Karpas-422 (cell line): ENCODE measurements around the gene P3H2. TPM values are rescaled to one million over a fixed set of nuclear protein-coding genes. Genes with fewer than 3 reads are reported as not detected.
"Not testable (repeated sequence)": the region's sequence is repeated elsewhere in the genome, so short reads cannot be mapped to it uniquely, and the experiment has no call there.

Source experiments
- DNase-seq: peaks from one replicate; pipeline ENCODE4 v3.0.0-alpha.2; 2015
- H2AFZ ChIP-seq: fragments of 200-600 bp; sonication (generic); 2 replicates; pipeline ENCODE4 v1.6.1; 2014; ENCODE audit warnings: antibody characterized with exemption, low read length, mixed read lengths
- H3K27ac ChIP-seq: fragments of 200-600 bp; sonication (generic); 2 replicates; pipeline ENCODE4 v1.5.1; 2014; ENCODE audit warnings: mild to moderate bottlenecking, low read length, moderate library complexity
- H3K27me3 ChIP-seq: fragments of 200-600 bp; sonication (generic); 2 replicates; pipeline ENCODE4 v1.6.1; 2014; ENCODE audit warnings: low read length, mixed read lengths
- H3K36me3 ChIP-seq: fragments of 200-600 bp; sonication (generic); 2 replicates; pipeline ENCODE4 v1.6.1; 2014; ENCODE audit warnings: low read length, mixed read lengths; ENCODE audit not compliant: insufficient read depth
- H3K4me1 ChIP-seq: fragments of 200-600 bp; sonication (generic); 2 replicates; pipeline ENCODE4 v1.6.1; 2014; ENCODE audit warnings: mild to moderate bottlenecking, low read length, mixed read lengths
- H3K4me2 ChIP-seq: fragments of 200-600 bp; sonication (generic); 2 replicates; pipeline ENCODE4 v1.6.1; 2014; ENCODE audit warnings: low read length, low read depth, mild to moderate bottlenecking; ENCODE audit not compliant: poor library complexity, severe bottlenecking
- H3K4me3 ChIP-seq: fragments of 200-600 bp; sonication (generic); 2 replicates; pipeline ENCODE4 v1.5.1; 2014; ENCODE audit warnings: mild to moderate bottlenecking, antibody characterized with exemption, low read length, mixed read lengths
- H3K79me2 ChIP-seq: fragments of 200-600 bp; sonication (generic); 2 replicates; pipeline ENCODE4 v1.6.1; 2014; ENCODE audit warnings: mild to moderate bottlenecking, low read length, mixed read lengths
- H3K9ac ChIP-seq: fragments of 200-600 bp; sonication (generic); 2 replicates; pipeline ENCODE4 v1.6.0; 2014; ENCODE audit warnings: low read length
- H3K9me2 ChIP-seq: fragments of 200-600 bp; sonication (generic), shearing (Covaris generic); replicated peaks from 2 replicates; pipeline ENCODE4 v1.6.0; 2014; ENCODE audit warnings: mild to moderate bottlenecking, low read length, moderate library complexity; ENCODE audit not compliant: insufficient read depth
- H3K9me3 ChIP-seq: fragments of 300-700, 200-600 bp; sonication (generic); 2 replicates; pipeline ENCODE4 v1.6.1; 2014; ENCODE audit warnings: low read length, mixed read lengths
- H4K20me1 ChIP-seq: fragments of 200-600 bp; sonication (generic); 2 replicates; pipeline ENCODE4 v1.6.1; 2014; ENCODE audit warnings: mild to moderate bottlenecking, antibody characterized with exemption, low read length, low read depth; ENCODE audit not compliant: insufficient read depth
- total RNA-seq: library from RNA; depleted of rRNA; stranded (reverse); fragments of >200 nt; shearing (Covaris generic); gene quantifications from 2 replicates; pipeline ENCODE4 v1.2.3, GENCODE V29; 2014; ENCODE audit warnings: low replicate concordance

The P3H2 gene
- total RNA-seq, 1 experiment from 2014 or later, result not detected

DNA sequence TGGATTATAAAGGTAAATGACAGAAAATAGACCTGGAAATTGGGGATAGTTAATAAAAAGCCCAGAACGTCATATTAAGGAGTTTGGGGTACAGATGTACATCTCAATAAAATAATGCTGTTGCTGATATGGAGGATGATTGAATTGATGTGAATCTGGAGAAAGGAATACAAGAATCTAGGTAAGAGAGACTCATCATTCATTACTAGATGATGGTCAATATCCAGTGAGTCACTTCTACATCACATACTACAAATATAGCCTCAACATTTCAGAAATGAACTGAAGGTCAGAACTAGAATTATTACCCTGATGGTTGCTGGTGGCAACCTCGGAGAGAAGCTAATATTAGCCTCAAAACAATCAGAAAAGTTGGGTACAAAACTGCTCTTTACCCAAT is 37.6 kb upstream of the P3H2 start:
- Histone ChIP-seq H3K9me3 (no peaks in the 10 kb centered on the region), H3K79me2 (no peaks in the 10 kb centered on the region), H3K9me2 (no peaks in the 10 kb centered on the region; the same call in 1 of the 2 replicates), H3K4me3 (no peak overlapping the region), H3K4me2 (no peak overlapping the region), H3K27ac (no peak overlapping the region), H3K9ac (no peak overlapping the region), H3K27me3 (no peaks in the 10 kb centered on the region), H4K20me1 (no peaks in the 10 kb centered on the region), H3K4me1 (no peaks in the 10 kb centered on the region), H2AFZ (no peak overlapping the region), H3K36me3 (no peaks in the 10 kb centered on the region)
- no peak for DNase-seq

DNA sequence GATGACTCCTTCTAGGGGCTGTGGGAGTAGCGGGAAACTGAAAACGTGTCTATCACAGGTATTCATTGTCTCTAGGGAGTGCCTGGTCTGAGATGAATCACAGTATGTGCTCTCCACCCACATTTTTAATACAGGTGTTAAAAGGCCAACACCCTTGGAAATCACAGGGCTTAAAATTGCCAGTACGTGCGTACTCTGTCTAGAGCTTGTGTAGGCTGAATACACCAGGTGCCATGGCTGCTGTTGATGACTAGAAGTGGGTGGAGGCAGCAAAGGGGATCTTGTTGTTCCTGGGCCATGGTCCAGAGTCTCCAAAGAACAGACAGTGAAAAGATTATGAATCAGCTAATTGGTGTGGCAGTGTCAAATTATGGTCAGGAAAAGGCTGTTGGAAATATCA is 35.1 kb upstream of the P3H2 start:
- no peak overlapping the region for H3K4me2 ChIP-seq
- H2AFZ ChIP-seq, result no peak overlapping the region
- no peaks in the 10 kb centered on the region for H3K79me2 ChIP-seq
- no peaks in the 10 kb centered on the region for H3K9me3 ChIP-seq
- no peaks in the 10 kb centered on the region for H4K20me1 ChIP-seq
- H3K4me1 ChIP-seq, result no peaks in the 10 kb centered on the region
- DNase-seq, result peak; percentile 35
- H3K27ac ChIP-seq, result no peak overlapping the region
- no peak overlapping the region for H3K4me3 ChIP-seq
- no peaks in the 10 kb centered on the region for H3K27me3 ChIP-seq
- no peak overlapping the region for H3K9ac ChIP-seq
- no peaks in the 10 kb centered on the region; the same call in 1 of the 2 replicates for H3K9me2 ChIP-seq
- H3K36me3 ChIP-seq, result no peaks in the 10 kb centered on the region

DNA sequence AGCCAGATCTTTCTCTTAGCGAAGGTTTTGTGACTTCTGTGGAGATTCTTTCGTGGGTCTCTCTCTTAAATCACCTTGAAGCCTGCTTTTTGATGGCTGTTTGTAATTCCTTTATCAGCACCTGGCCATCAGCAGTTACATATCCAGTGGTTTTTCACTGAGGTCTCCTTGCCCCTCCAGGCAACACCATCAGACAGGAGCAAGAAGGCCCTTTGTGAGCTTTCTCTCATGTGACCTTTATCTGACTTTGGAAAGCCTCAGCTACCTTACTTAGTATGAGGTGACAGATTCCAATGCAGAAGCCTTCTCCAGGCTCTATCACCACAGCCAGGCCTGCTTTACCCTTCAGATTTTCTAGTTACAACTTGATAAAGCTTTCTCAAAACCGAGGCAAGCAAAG is 30.0 kb upstream of the P3H2 start:
- H3K27me3 ChIP-seq, result no peaks in the 10 kb centered on the region
- H3K9me3 ChIP-seq, result no peaks in the 10 kb centered on the region
- H4K20me1 ChIP-seq, result no peaks in the 10 kb centered on the region
- no peak overlapping the region for H2AFZ ChIP-seq
- H3K9ac ChIP-seq, result no peak overlapping the region
- DNase-seq, result no peak
- no peak overlapping the region for H3K4me3 ChIP-seq
- no peaks in the 10 kb centered on the region for H3K9me2 ChIP-seq
- no peak overlapping the region for H3K4me2 ChIP-seq
- H3K4me1 ChIP-seq, result no peaks in the 10 kb centered on the region
- H3K79me2 ChIP-seq, result no peaks in the 10 kb centered on the region
- H3K36me3 ChIP-seq, result no peaks in the 10 kb centered on the region
- H3K27ac ChIP-seq, result no peak overlapping the region

DNA sequence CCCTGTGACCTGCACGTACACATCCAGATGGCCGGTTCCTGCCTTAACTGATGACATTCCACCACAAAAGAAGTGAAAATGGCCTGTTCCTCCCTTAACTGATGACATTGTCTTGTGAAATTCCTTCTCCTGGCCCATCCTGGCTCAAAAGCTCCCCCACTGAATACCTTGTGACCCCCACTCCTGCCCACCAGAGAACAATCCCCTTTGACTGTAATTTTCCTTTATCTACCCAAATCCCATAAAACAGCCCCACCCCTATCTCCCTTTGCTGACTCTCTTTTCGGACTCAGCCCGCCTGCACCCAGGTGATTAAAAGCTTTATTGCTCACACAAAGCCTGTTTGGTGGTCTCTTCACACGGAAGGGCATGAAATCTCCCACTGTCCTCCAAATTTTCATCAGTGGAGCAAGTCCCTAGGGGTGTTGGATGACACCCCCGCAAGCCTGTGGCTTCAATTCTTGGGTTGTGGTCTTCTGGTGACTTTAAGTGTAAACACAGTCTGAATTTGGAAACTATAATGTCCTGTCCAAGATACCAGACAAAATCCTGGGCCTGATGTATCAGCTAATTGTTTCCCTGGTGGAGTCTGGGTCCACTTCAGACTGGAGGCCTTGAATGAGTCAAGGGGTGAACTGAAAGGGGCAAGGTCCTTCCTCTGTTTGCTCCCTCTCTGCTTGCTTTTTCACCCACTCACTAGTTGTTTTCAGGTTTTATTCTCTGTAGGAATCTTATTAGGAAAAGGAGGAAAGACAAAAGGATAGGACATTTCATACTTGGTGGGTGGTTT is 29.3 kb upstream of the P3H2 start:
- not testable (repeated sequence) for H4K20me1 ChIP-seq, H3K4me1 ChIP-seq, H3K79me2 ChIP-seq, DNase-seq, H3K9me3 ChIP-seq, H3K36me3 ChIP-seq, H3K9ac ChIP-seq, H3K4me2 ChIP-seq, H3K4me3 ChIP-seq, H2AFZ ChIP-seq, H3K27ac ChIP-seq, H3K27me3 ChIP-seq, H3K9me2 ChIP-seq

DNA sequence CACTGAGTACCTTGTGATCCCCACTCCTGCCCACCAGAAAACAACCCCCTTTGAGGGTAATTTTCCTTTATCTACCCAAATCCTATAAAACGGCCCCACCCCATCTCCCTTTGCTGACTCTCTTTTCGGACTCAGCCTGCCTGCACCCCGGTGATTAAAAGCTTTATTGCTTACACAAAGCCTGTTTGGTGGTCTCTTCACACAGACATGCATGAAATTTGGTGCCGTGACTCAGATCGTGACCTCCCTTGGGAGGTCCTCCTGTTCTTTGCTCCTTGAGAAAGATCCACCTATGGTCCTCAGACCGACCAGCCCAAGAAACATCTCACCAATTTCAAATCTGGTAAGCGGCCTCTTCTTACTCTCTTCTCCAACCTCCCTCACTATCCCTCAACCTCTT is 24.1 kb upstream of the P3H2 start:
- H3K27me3 ChIP-seq, H3K9me2 ChIP-seq, H3K4me2 ChIP-seq, DNase-seq, H2AFZ ChIP-seq, H3K4me1 ChIP-seq, H3K4me3 ChIP-seq, H3K36me3 ChIP-seq, H3K9ac ChIP-seq, H4K20me1 ChIP-seq, H3K9me3 ChIP-seq, H3K79me2 ChIP-seq, H3K27ac ChIP-seq: not testable (repeated sequence)

DNA sequence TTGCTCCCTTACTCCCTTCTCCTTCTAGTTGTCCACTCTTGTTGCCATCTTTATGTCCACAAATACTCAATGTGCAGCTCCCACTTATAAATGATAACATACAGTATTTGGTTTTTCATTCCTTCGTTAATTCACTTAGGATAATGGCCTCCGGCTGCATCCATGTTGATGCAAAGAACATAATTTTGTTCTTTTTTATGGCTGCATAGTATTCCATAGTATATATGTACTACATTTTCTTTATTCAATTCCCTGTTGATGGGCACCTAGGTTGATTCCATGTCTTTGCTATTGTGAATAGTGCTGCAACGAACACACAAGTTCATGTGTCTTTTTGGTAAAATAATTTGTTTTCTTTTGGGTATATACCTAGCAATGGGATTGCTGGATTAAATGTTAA is 21.3 kb upstream of the P3H2 start:
- no peak overlapping the region for H3K4me3 ChIP-seq
- H2AFZ ChIP-seq, result no peak overlapping the region
- H3K9ac ChIP-seq, result no peak overlapping the region
- H3K4me2 ChIP-seq, result no peak overlapping the region
- H3K79me2 ChIP-seq, result no peaks in the 10 kb centered on the region
- H4K20me1 ChIP-seq, result no peaks in the 10 kb centered on the region
- H3K9me2 ChIP-seq, result peaks cover 4% of the 10 kb centered on the region; the same call in 1 of the 2 replicates
- no peaks in the 10 kb centered on the region for H3K27me3 ChIP-seq
- no peaks in the 10 kb centered on the region for H3K4me1 ChIP-seq
- DNase-seq, result no peak
- no peak overlapping the region for H3K27ac ChIP-seq
- H3K9me3 ChIP-seq, result no peaks in the 10 kb centered on the region
- no peaks in the 10 kb centered on the region for H3K36me3 ChIP-seq

DNA sequence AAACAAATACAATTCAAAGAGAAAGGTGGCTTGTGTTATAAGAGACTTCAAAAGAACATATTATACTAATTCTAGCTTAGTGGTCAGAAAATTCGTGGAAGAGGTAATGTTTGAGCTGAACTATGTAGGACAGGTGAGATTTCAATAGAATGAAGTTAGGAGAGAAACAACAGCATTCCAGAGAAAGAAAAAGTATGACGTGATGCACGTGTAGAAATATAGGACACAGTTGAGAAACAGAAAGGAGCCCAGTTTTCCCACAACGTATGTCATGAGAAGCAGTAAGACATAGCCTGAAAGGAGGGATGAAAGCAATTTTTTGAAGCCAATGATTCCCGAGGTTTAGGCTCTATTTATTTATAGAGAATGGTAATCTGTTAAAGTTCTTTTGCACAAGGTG is 18.7 kb upstream of the P3H2 start:
- Histone ChIP-seq H3K27me3 (no peaks in the 10 kb centered on the region), H3K9me2 (peaks cover 4% of the 10 kb centered on the region; the same call in 1 of the 2 replicates), H3K79me2 (no peaks in the 10 kb centered on the region), H3K4me1 (no peaks in the 10 kb centered on the region), H3K36me3 (no peaks in the 10 kb centered on the region), H4K20me1 (no peaks in the 10 kb centered on the region), H2AFZ (no peak overlapping the region), H3K27ac (no peak overlapping the region), H3K9me3 (no peaks in the 10 kb centered on the region), H3K4me3 (no peak overlapping the region), H3K9ac (no peak overlapping the region), H3K4me2 (no peak overlapping the region)
- DNase-seq, result no peak

DNA sequence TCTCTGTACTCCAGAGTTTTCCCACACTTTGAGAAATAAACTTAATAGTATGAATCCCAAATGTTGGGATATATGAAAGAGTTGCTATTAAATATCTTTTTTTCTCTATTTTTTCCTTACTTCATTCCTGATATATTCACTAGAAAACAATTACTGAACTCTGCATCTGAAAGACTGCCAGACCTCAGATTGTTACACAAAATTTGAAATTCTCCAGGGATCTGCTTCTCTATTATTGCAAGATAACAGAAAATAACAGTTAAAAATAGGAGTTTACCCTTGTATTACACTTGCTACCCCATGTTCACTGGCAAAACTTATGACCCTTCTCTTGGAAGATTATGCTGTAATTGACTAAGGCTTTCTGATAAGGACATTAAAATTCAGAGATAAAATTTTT is 11.7 kb upstream of the P3H2 start:
- H4K20me1 ChIP-seq, result no peaks in the 10 kb centered on the region
- no peak overlapping the region for H2AFZ ChIP-seq
- no peak overlapping the region for H3K4me2 ChIP-seq
- H3K9me2 ChIP-seq, result 0 out of 2 replicates have a peak, but pooled peaks cover 2% of the 10 kb centered on the region
- no peak overlapping the region for H3K9ac ChIP-seq
- H3K36me3 ChIP-seq, result no peaks in the 10 kb centered on the region
- no peaks in the 10 kb centered on the region for H3K4me1 ChIP-seq
- H3K27me3 ChIP-seq, result no peaks in the 10 kb centered on the region
- no peaks in the 10 kb centered on the region for H3K79me2 ChIP-seq
- H3K9me3 ChIP-seq, result no peaks in the 10 kb centered on the region; the same call in 1 of the 2 replicates
- no peak overlapping the region for H3K4me3 ChIP-seq
- H3K27ac ChIP-seq, result no peak overlapping the region
- no peak for DNase-seq
